ENCODE measurements around the gene COBL.

DNA sequence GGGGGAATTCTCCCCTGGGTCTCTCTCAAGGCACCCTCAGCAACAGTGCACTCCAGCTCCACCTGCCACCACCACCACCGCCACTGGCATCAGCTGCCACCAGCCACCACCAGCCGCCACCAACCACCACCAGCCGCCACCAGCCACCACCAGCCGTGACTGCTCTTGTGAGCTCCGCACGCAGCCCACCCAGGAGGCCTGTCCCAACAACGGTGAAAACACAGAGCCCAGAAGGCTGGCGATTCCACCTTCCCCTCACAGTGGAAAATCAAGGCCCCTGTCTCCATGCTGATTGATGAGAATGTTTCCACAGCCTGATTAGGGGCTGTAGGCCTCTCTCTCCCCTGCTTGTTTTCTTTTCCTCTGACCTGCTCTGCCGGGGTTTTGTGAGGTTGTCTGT, 41.1 kb downstream of the COBL start:
- TF ChIP-seq CTCF (IDR thresholded peaks at IDR 0.05) (no peak), POLR2A (IDR thresholded peaks at IDR 0.05) (no peak), POLR2AphosphoS5 (IDR thresholded peaks at IDR 0.05) (no peak), EP300 (IDR thresholded peaks at IDR 0.05) (no peak)
